ENCODE measurements around the gene CACNA2D3.

CACNA2D3 gene

GRCh38 chr3:54771050-54771449 is 648.7 kb downstream of the CACNA2D3 start:
- H3K27ac ChIP-seq = no peak overlapping the region
- no peaks in the 10 kb centered on the region for H3K36me3 ChIP-seq
- H3K9me3 ChIP-seq (ENCODE audit: severe bottlenecking) = no peaks in the 10 kb centered on the region
- no peak for DNase-seq
- no peak for TF ChIP-seq CTCF (IDR thresholded peaks at IDR 0.05; ENCODE audit: low read depth, low read length)
- H3K4me3 ChIP-seq (ENCODE audit: low read depth, low read length) = no peak overlapping the region
- no peaks in the 10 kb centered on the region for H3K27me3 ChIP-seq (ENCODE audit: insufficient read depth, low read depth, severe bottlenecking)

- no peak for DNase-seq
- Histone ChIP-seq H3K4me3 (ENCODE audit: low read depth, low read length) (no peak overlapping the region), H3K27ac (no peak overlapping the region), H3K36me3 (no peaks in the 10 kb centered on the region), H3K27me3 (ENCODE audit: insufficient read depth, low read depth, severe bottlenecking) (no peaks in the 10 kb centered on the region), H3K9me3 (ENCODE audit: severe bottlenecking) (no peaks in the 10 kb centered on the region)
- no peak for TF ChIP-seq CTCF (IDR thresholded peaks at IDR 0.05; ENCODE audit: low read depth, low read length)
These were observed 649.7 kb downstream of the CACNA2D3 start for GRCh38 chr3:54772051-54772450.

- Histone ChIP-seq H3K27me3 (ENCODE audit: insufficient read depth, low read depth, severe bottlenecking) (no peaks in the 10 kb centered on the region), H3K36me3 (no peaks in the 10 kb centered on the region), H3K4me3 (ENCODE audit: low read depth, low read length) (no peak overlapping the region), H3K27ac (no peak overlapping the region), H3K9me3 (ENCODE audit: severe bottlenecking) (no peaks in the 10 kb centered on the region)
- no peak for DNase-seq
- TF ChIP-seq CTCF (IDR thresholded peaks at IDR 0.05; ENCODE audit: low read depth, low read length) = no peak
These were observed 650.4 kb downstream of the CACNA2D3 start for GRCh38 chr3:54772746-54773145.

GRCh38 chr3:54773271-54773670 is 650.9 kb downstream of the CACNA2D3 start:
- Histone ChIP-seq H3K9me3 (ENCODE audit: severe bottlenecking) (no peaks in the 10 kb centered on the region), H3K36me3 (no peaks in the 10 kb centered on the region), H3K27ac (no peak overlapping the region), H3K27me3 (ENCODE audit: insufficient read depth, low read depth, severe bottlenecking) (no peaks in the 10 kb centered on the region), H3K4me3 (ENCODE audit: low read depth, low read length) (no peak overlapping the region)
- TF ChIP-seq CTCF (IDR thresholded peaks at IDR 0.05; ENCODE audit: low read depth, low read length) = no peak
- DNase-seq = no peak

- no peak overlapping the region for H3K4me3 ChIP-seq (ENCODE audit: low read depth, low read length)
- H3K36me3 ChIP-seq = no peaks in the 10 kb centered on the region
- TF ChIP-seq CTCF (IDR thresholded peaks at IDR 0.05; ENCODE audit: low read depth, low read length) = no peak
- no peaks in the 10 kb centered on the region for H3K9me3 ChIP-seq (ENCODE audit: severe bottlenecking)
- H3K27ac ChIP-seq = no peak overlapping the region
- no peaks in the 10 kb centered on the region for H3K27me3 ChIP-seq (ENCODE audit: insufficient read depth, low read depth, severe bottlenecking)
- DNase-seq = no peak
These were observed 654.2 kb downstream of the CACNA2D3 start for GRCh38 chr3:54776601-54777000.

GRCh38 chr3:54777141-54777540 is 654.8 kb downstream of the CACNA2D3 start:
- Histone ChIP-seq H3K9me3 (ENCODE audit: severe bottlenecking) (no peaks in the 10 kb centered on the region), H3K4me3 (ENCODE audit: low read depth, low read length) (no peak overlapping the region), H3K36me3 (no peaks in the 10 kb centered on the region), H3K27me3 (ENCODE audit: insufficient read depth, low read depth, severe bottlenecking) (no peaks in the 10 kb centered on the region), H3K27ac (no peak overlapping the region)
- TF ChIP-seq CTCF (IDR thresholded peaks at IDR 0.05; ENCODE audit: low read depth, low read length) = no peak
- no peak for DNase-seq

Measured in WERI-Rb-1 (cell line).